RWPE1 (cell line): ENCODE data around the gene FIGN.

Experiments used
- CTCF ChIA-PET: fragments of 350-600 bp; sonication (Branson Sonifier 250); formaldehyde crosslinking; extraction: SDS; loops from one replicate; lab custom pipeline; 2021; lab: Yijun Ruan, JAX
- POLR2A ChIA-PET: fragments of 400-600 bp; formaldehyde crosslinking; extraction: SDS; loops from one replicate; lab custom pipeline; 2020; ENCODE audit warnings: antibody characterized with exemption; ENCODE audit not compliant: low non-redundant PET; lab: Yijun Ruan, JAX
- DNase-seq: peaks from one replicate; pipeline ENCODE4 v3.0.0; 2012; ENCODE audit warnings: low spot score
- H3K27ac ChIP-seq: fragments of 450-650 bp; 2 replicates; pipeline ENCODE4 v1.5.1; 2017
- TF ChIP-seq, protein P1 (sequence below): fragments of 450-650 bp; conservative IDR thresholded peaks from 2 replicates; pipeline ENCODE4 v1.5.1; 2017; ENCODE audit warnings: low read depth, mild to moderate bottlenecking

Gene FIGN

GRCh38 chr2:163606878-163607277 is 128.9 kb downstream of the FIGN start:
- CTCF ChIA-PET: no interaction called here
- DNase-seq: no peak
- POLR2A ChIA-PET: no interaction called here
- TF ChIP-seq, protein P1, sequence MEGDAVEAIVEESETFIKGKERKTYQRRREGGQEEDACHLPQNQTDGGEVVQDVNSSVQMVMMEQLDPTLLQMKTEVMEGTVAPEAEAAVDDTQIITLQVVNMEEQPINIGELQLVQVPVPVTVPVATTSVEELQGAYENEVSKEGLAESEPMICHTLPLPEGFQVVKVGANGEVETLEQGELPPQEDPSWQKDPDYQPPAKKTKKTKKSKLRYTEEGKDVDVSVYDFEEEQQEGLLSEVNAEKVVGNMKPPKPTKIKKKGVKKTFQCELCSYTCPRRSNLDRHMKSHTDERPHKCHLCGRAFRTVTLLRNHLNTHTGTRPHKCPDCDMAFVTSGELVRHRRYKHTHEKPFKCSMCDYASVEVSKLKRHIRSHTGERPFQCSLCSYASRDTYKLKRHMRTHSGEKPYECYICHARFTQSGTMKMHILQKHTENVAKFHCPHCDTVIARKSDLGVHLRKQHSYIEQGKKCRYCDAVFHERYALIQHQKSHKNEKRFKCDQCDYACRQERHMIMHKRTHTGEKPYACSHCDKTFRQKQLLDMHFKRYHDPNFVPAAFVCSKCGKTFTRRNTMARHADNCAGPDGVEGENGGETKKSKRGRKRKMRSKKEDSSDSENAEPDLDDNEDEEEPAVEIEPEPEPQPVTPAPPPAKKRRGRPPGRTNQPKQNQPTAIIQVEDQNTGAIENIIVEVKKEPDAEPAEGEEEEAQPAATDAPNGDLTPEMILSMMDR: no peak
- H3K27ac ChIP-seq: no peak overlapping the region

- H3K27ac ChIP-seq: no peak overlapping the region
- no peak for DNase-seq
- TF ChIP-seq, protein P1: no peak
- CTCF ChIA-PET: no interaction called here
- POLR2A ChIA-PET: no interaction called here
Observed at GRCh38 chr2:163605779-163606178, 130.0 kb downstream of the FIGN start.

DNA sequence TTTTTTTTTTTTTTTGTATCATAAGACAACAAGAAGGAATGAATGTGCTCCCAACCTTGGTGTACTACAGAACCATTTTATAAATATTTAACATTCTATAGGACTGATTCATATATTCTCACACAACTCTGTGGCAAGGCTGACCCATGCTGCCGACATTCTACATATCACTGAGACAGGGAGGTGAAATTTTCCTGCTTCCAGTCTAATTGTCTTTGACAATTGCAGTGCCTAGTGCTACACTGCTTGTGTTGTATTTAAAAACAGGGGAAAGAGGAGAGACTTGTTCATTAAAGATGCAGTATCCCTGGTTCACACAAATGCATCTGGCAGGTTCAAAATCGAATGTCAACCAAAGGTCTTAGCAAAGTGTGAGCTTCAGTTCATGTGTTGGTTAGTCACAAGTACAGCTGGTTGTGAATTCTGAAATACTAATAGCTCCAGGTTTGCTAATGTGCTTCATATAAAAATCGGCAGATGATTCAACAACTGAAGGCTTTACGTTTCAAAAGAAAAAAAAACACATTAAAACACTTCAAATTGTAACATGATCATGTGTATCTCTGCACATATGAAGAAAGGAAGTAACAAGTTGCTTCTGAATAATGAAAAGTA is 130.8 kb downstream of the FIGN start:
- no peak overlapping the region for H3K27ac ChIP-seq
- POLR2A ChIA-PET: no interaction called here
- DNase-seq: peak; percentile 16
- TF ChIP-seq, protein P1: no peak
- CTCF ChIA-PET: no interaction called here

DNA sequence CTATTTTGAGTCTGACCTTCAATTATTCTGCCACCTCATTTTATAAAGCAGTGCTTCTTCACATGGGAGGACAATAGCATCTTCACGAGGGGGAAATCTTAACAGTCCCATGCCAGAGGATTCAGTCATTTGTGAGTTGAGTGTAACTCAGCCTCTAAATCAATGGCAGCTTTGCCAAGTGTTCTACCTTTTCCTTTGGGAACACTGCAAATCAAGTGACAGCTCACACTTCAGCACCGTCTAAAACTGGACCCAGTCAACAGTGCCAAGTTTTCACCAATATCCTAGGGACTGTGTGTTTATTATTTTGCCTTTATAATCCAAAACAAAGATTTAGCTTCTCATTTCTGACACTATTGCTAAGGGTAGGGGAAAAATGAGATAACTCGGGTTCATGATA is 133.6 kb downstream of the FIGN start:
- DNase-seq: no peak
- TF ChIP-seq, protein P1: no peak
- H3K27ac ChIP-seq: no peak overlapping the region
- ChIA-PET POLR2A (no interaction called here), CTCF (no interaction called here)

- POLR2A ChIA-PET: no interaction called here
- H3K27ac ChIP-seq: no peak overlapping the region
- CTCF ChIA-PET: interaction anchor here (0.7 kb wide), 1 partner anchor 16 kb away, joined by 3 read pairs; no protein-coding TSS in a partner anchor
- TF ChIP-seq, protein P1: no peak
- DNase-seq: peak; percentile 23
Observed at GRCh38 chr2:163601377-163601776, 134.4 kb downstream of the FIGN start.

DNA sequence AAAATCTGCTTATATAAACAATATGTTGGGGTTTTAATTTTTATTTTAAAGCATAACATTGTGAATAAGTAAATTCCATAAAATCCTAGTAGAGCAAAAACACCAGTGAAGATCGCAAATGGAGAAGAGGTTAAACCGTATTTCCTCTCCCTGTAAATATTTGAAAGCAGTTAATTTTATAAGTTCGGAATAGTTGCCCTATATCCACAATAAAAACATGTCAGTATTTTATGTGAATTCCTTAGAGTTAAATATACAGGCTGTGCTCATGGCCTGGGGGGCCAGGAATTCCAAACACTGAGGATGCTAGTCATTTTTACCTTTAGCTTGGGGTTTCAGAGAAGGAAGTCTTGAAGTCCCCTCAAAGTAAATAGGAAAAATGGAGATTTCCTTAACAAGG is 135.0 kb downstream of the FIGN start:
- TF ChIP-seq, protein P1: no peak
- ChIA-PET CTCF (interaction anchor here (0.7 kb wide), 1 partner anchor 16 kb away, joined by 3 read pairs; no protein-coding TSS in a partner anchor), POLR2A (no interaction called here)
- no peak for DNase-seq
- H3K27ac ChIP-seq: no peak overlapping the region

GRCh38 chr2:163595028-163595427 is 140.8 kb downstream of the FIGN start:
- POLR2A ChIA-PET: no interaction called here
- TF ChIP-seq, protein P1: no peak
- H3K27ac ChIP-seq: no peak overlapping the region
- DNase-seq: no peak
- CTCF ChIA-PET: no interaction called here
